ENCODE results near the gene LCORL. TPM values are rescaled to one million over a fixed set of nuclear protein-coding genes. Genes with fewer than 3 reads are reported as not detected.

LCORL gene
- total and polyA plus RNA-seq, 9 of the 15 experiments (the other 6 are each of a cell fraction or from before 2014, with no cell fraction given), result 3.1 to 24.5 (median 11.1) TPM

GRCh38 chr4:17894421-17894820 is 127.1 kb downstream of the LCORL start:
- TF ChIP-seq YY1 (IDR thresholded peaks at IDR 0.05; ENCODE audit: borderline replicate concordance in 1 of 3, control insufficient read depth in 1 of 3, extremely low read depth in 1 of 3, insufficient read depth in 3 of 3, insufficient read length in 1 of 3, insufficient replicate concordance in 2 of 3, low read depth in 1 of 3, low read length in 2 of 3) (no peak), THRB (CRISPR knock-in tag; conservative IDR thresholded peaks at IDR 0.05) (no peak), PRPF4 (IDR thresholded peaks at IDR 0.05; ENCODE audit: insufficient read depth, low read depth, low read length, poor library complexity, severe bottlenecking) (no peak), HDAC8 (tag; IDR thresholded peaks at IDR 0.05) (no peak), NR3C1 (CRISPR knock-in tag; IDR thresholded peaks at IDR 0.05) (no peak), DACH1 (IDR thresholded peaks at IDR 0.05; ENCODE audit: partially characterized antibody) (no peak), EP300 (IDR thresholded peaks at IDR 0.05; ENCODE audit: low read length) (no peak)
- H2AFZ ChIP-seq (ENCODE audit: low read depth, low read length), result no peak overlapping the region
- no peaks in the 10 kb centered on the region for H3K4me1 ChIP-seq (replicated peaks in 1 of 2; ENCODE audit: control insufficient read depth in 2 of 2, insufficient read depth in 2 of 2, low read length in 2 of 2)
- ATAC-seq, result no peak
- no TSS peak for BruUV-seq (replicated peaks)
- H3K9me1 ChIP-seq (ENCODE audit: control insufficient read depth, insufficient read depth, low read length), result no peaks in the 10 kb centered on the region
- in situ Hi-C loops (cut with MboI) (no loop called here), intact Hi-C loops (cut with micrococcal nuclease) (no loop called here)
- POLR2A ChIA-PET, result no interaction called here
- no peak for DNase-seq (ENCODE audit: extremely low read depth in 1 of 4, low spot score in 3 of 4)
- no peak for FAIRE-seq
- H3K36me3 ChIP-seq (ENCODE audit: control insufficient read depth, insufficient read depth, low read length), result 0 out of 3 replicates have a peak, but pooled peaks cover 3% of the 10 kb centered on the region
- H3K27ac ChIP-seq (ENCODE audit: extremely low read depth, low read depth, low read length), result no peak overlapping the region
- no peak overlapping the region for H3K9ac ChIP-seq (ENCODE audit: insufficient read depth in 1 of 2, low read depth in 2 of 2, low read length in 2 of 2)
- 55% methylated on average over 3 of the region's 3 CpGs for WGBS (ENCODE audit: insufficient coverage, low coverage, missing lambda C conversion rate)
- H3K4me3 ChIP-seq, result no peak overlapping the region
- no peaks in the 10 kb centered on the region for H3K27me3 ChIP-seq (ENCODE audit: control insufficient read depth in 2 of 2, insufficient read depth in 2 of 2, low read length in 2 of 2)
- no peaks in the 10 kb centered on the region for H3K9me3 ChIP-seq (replicated peaks; ENCODE audit: control insufficient read depth, insufficient read depth, low read depth, low read length)
- no peaks in the 10 kb centered on the region for H3K79me2 ChIP-seq (ENCODE audit: control insufficient read depth, insufficient read depth, low read length)
- no peak overlapping the region for H3K4me2 ChIP-seq (ENCODE audit: insufficient read depth, low read length)
- CTCF ChIA-PET (ENCODE audit: low intra/inter-chr PET ratio), result no interaction called here
- no peaks in the 10 kb centered on the region for H4K20me1 ChIP-seq (replicated peaks; ENCODE audit: control insufficient read depth, insufficient read depth, low read length)

Data from K562 (cell line).